H1 (cell line): ENCODE data around the gene PRSS36. TPM values are rescaled to one million over a fixed set of nuclear protein-coding genes. Genes with fewer than 3 reads are reported as not detected.

ENCODE experiments used
- CTCF ChIA-PET: fragments of 300-600 bp; sonication (Branson Sonifier 250); formaldehyde crosslinking; loops from one replicate; lab custom pipeline; 2021; ENCODE audit not compliant: partially characterized antibody; lab: Charles Lee
- POLR2A ChIA-PET: fragments of 300-600 bp; sonication (Branson Sonifier 250); formaldehyde crosslinking; loops from one replicate; lab custom pipeline; 2021; ENCODE audit warnings: inconsistent platforms; ENCODE audit not compliant: partially characterized antibody; lab: Charles Lee
- DNase-seq, 2 experiments: peaks; one replicate each; pipeline versions ENCODE4 v3.0.0 to v3.0.0-alpha.2; 2010 to 2022; ENCODE audit warnings: low spot score in 2 of 2, low read depth in 1 of 2, mixed read lengths in 1 of 2
- FAIRE-seq: peaks from 2 replicates; lab custom pipeline; 2011; peaks lifted over from hg19 to GRCh38; lab: Jason Lieb, UNC
- H2AFZ ChIP-seq: 2 replicates; pipeline ENCODE4 v1.8.1; 2012; ENCODE audit warnings: low read length, inconsistent platforms
- H2AK5ac ChIP-seq: 2 replicates; pipeline ENCODE4 v1.6.1; 2013; ENCODE audit warnings: low read depth, low read length
- H2BK120ac ChIP-seq: replicated peaks from 2 replicates; pipeline ENCODE3; 2013; ENCODE audit warnings: low read depth, low read length, inconsistent platforms
- H2BK12ac ChIP-seq: 2 replicates; pipeline ENCODE4 v1.6.1; 2013; ENCODE audit warnings: low read depth, low read length
- H2BK15ac ChIP-seq: 2 replicates; pipeline ENCODE4 v1.6.1; 2013; ENCODE audit warnings: low read length
- H2BK20ac ChIP-seq: 2 replicates; pipeline ENCODE4 v1.6.1; 2013; ENCODE audit warnings: low read length
- H2BK5ac ChIP-seq: 2 replicates; pipeline ENCODE4 v1.6.1; 2013; ENCODE audit warnings: low read depth, low read length
- H3K14ac ChIP-seq: 2 replicates; pipeline ENCODE4 v1.6.1; 2013; ENCODE audit warnings: inconsistent platforms; ENCODE audit not compliant: insufficient read length
- H3K18ac ChIP-seq: 2 replicates; pipeline ENCODE4 v1.6.1; 2013; ENCODE audit warnings: low read length; ENCODE audit errors: extremely low read depth
- H3K23ac ChIP-seq: 2 replicates; pipeline ENCODE4 v1.6.1; 2013; ENCODE audit warnings: inconsistent platforms; ENCODE audit not compliant: insufficient read length
- H3K23me2 ChIP-seq: 2 replicates; pipeline ENCODE4 v1.6.1; 2013; ENCODE audit warnings: low read depth, low read length
- H3K27ac ChIP-seq: 2 replicates; pipeline ENCODE4 v1.6.1; 2011; ENCODE audit warnings: low read depth, low read length, inconsistent platforms
- H3K27me3 ChIP-seq, 4 experiments: replicated peaks in 1 of 4; 1 replicate in 1 of 4; 2 replicates in 3 of 4; pipeline versions ENCODE4 v1.6.1 to v1.8.1; 2011 to 2013; ENCODE audit warnings: low read length in 3 of 4, mild to moderate bottlenecking in 3 of 4, inconsistent platforms in 2 of 4, mixed read lengths in 2 of 4, moderate library complexity in 1 of 4; ENCODE audit not compliant: control insufficient read depth in 3 of 4, insufficient read depth in 3 of 4; ENCODE audit errors: extremely low read depth in 1 of 4
- H3K36me3 ChIP-seq, 4 experiments: 2 replicates each; pipeline versions ENCODE4 v1.6.1 to v1.8.1; 2011 to 2013; ENCODE audit warnings: mild to moderate bottlenecking in 4 of 4, low read length in 3 of 4, moderate library complexity in 2 of 4, control low read depth in 1 of 4, inconsistent platforms in 1 of 4; ENCODE audit not compliant: insufficient read depth in 4 of 4, control insufficient read depth in 2 of 4
- H3K4ac ChIP-seq: replicated peaks from 2 replicates; pipeline ENCODE3; 2013; ENCODE audit warnings: low read length, low read depth, mixed read lengths, inconsistent platforms; ENCODE audit not compliant: insufficient read length
- H3K4me1 ChIP-seq, 4 experiments: replicated peaks in 1 of 4; 1 replicate in 1 of 4; 2 replicates in 3 of 4; pipeline versions ENCODE4 v1.6.1 to v1.8.1; 2011 to 2013; ENCODE audit warnings: low read length in 3 of 4, inconsistent platforms in 2 of 4, mixed read lengths in 1 of 4; ENCODE audit not compliant: insufficient read depth in 4 of 4, control insufficient read depth in 3 of 4
- H3K4me2 ChIP-seq, 2 experiments: 2 replicates each; pipeline versions ENCODE4 v1.6.1 to v1.8.1; 2011 to 2013; ENCODE audit warnings: low read depth in 2 of 2, low read length in 2 of 2, control low read depth in 1 of 2, inconsistent platforms in 1 of 2, mild to moderate bottlenecking in 1 of 2; ENCODE audit not compliant: insufficient read depth in 1 of 2
- H3K4me3 ChIP-seq, 4 experiments: fragments of 200-600, 300-600 bp in 1 of 4; sonication (generic), shearing (Covaris generic), sonication (Bioruptor Twin) in 1 of 4; 2 replicates each; pipeline versions ENCODE4 v1.5.1 to v1.8.1; 2011 to 2016; ENCODE audit warnings: low read length in 4 of 4, low read depth in 3 of 4, control low read depth in 2 of 4, inconsistent platforms in 2 of 4, mild to moderate bottlenecking in 2 of 4, mixed read lengths in 1 of 4, moderate library complexity in 1 of 4; ENCODE audit not compliant: insufficient read depth in 2 of 4; ENCODE audit errors: extremely low read depth in 1 of 4
- H3K56ac ChIP-seq: replicated peaks from 2 replicates; pipeline ENCODE3; 2013; ENCODE audit warnings: low read depth, mild to moderate bottlenecking, mixed read lengths, low read length, inconsistent platforms; ENCODE audit not compliant: insufficient read length
- H3K79me1 ChIP-seq: 2 replicates; pipeline ENCODE4 v1.6.1; 2013; ENCODE audit warnings: low read depth, low read length, control low read depth
- H3K79me2 ChIP-seq, 2 experiments: 2 replicates each; pipeline versions ENCODE4 v1.6.1 to v1.8.1; 2012 to 2013; ENCODE audit warnings: low read length in 2 of 2, mild to moderate bottlenecking in 2 of 2, inconsistent platforms in 1 of 2; ENCODE audit not compliant: insufficient read depth in 2 of 2, control insufficient read depth in 1 of 2
- H3K9ac ChIP-seq, 4 experiments: replicated peaks in 1 of 4; 1 replicate in 1 of 4; 2 replicates in 3 of 4; pipeline versions ENCODE4 v1.6.1 to v1.8.1; 2011 to 2013; ENCODE audit warnings: low read depth in 3 of 4, low read length in 3 of 4, control low read depth in 2 of 4, mild to moderate bottlenecking in 2 of 4, moderate library complexity in 2 of 4, inconsistent platforms in 1 of 4; ENCODE audit errors: extremely low read depth in 1 of 4
- H3K9me3 ChIP-seq, 2 experiments: 2 replicates each; pipeline versions ENCODE4 v1.6.1 to v1.8.1; 2012 to 2013; ENCODE audit warnings: mild to moderate bottlenecking in 2 of 2, moderate library complexity in 2 of 2, control low read depth in 1 of 2, inconsistent platforms in 1 of 2, low read depth in 1 of 2, low read length in 1 of 2, mixed read lengths in 1 of 2; ENCODE audit not compliant: insufficient read depth in 2 of 2
- H4K20me1 ChIP-seq, 2 experiments: replicated peaks in 1 of 2; 2 replicates each; pipeline versions ENCODE3 to v1.8.1; 2011 to 2013; ENCODE audit warnings: inconsistent platforms in 2 of 2, low read length in 2 of 2, mild to moderate bottlenecking in 1 of 2; ENCODE audit not compliant: insufficient read depth in 2 of 2, control insufficient read depth in 1 of 2
- H4K5ac ChIP-seq: 2 replicates; pipeline ENCODE4 v1.6.1; 2013; ENCODE audit warnings: low read length, low read depth, mixed read lengths, inconsistent platforms; ENCODE audit not compliant: insufficient read length
- H4K8ac ChIP-seq: 2 replicates; pipeline ENCODE4 v1.8.0; 2013; ENCODE audit warnings: mild to moderate bottlenecking, moderate library complexity, low read length, inconsistent platforms; ENCODE audit not compliant: insufficient read depth; ENCODE audit errors: extremely low read depth
- H4K91ac ChIP-seq: replicated peaks from 2 replicates; pipeline ENCODE3; 2013; ENCODE audit warnings: low read length, mixed read lengths, inconsistent platforms; ENCODE audit not compliant: insufficient read length
- WGBS, 2 experiments: shearing (Covaris generic) in 1 of 2; methylation state at CpG; one replicate each; pipeline versions ENCODE4 v1.1.6 to v1.1.7; 2013 to 2015; ENCODE audit warnings: low lambda C conversion rate in 2 of 2, mixed read lengths in 2 of 2, inconsistent platforms in 1 of 2, low coverage in 1 of 2, missing lambda C conversion rate in 1 of 2; ENCODE audit not compliant: insufficient replicate concordance in 2 of 2, insufficient coverage in 1 of 2, insufficient read length in 1 of 2; ENCODE audit errors: extremely low coverage in 1 of 2, missing lambda C conversion rate in 1 of 2; 5-methylcytosine and 5-hydroxymethylcytosine counted together
- polyA plus RNA-seq, 7 experiments: library from polyadenylated mRNA; depleted of rRNA in 3 of 7; stranded (reverse) in 5 of 7; unstranded in 2 of 7; fragments of >200 nt in 5 of 7; fragments of 200-250 nt in 2 of 7; gene quantifications; 1 replicate in 5 of 7; 2 replicates in 1 of 7; 4 replicates in 1 of 7; pipeline versions ENCODE4 v1.2.1 to v1.2.3, GENCODE V29; 2011 to 2013; ENCODE audit warnings: missing spikeins in 2 of 7, mixed read lengths in 2 of 7
- total RNA-seq: library from RNA; stranded (reverse); fragmentation: NEBNext Ultra II Directional; extraction: Animal tissue kit (Norgen Biotek cat#: 25700); gene quantifications from 2 replicates; pipeline ENCODE4 v1.2.1, GENCODE V29; 2021

The PRSS36 gene
- total and polyA plus RNA-seq, 2 of the 8 experiments (the other 6 are each of a cell fraction or from before 2014, with no cell fraction given), result 1.3 to 1.9 TPM

DNA sequence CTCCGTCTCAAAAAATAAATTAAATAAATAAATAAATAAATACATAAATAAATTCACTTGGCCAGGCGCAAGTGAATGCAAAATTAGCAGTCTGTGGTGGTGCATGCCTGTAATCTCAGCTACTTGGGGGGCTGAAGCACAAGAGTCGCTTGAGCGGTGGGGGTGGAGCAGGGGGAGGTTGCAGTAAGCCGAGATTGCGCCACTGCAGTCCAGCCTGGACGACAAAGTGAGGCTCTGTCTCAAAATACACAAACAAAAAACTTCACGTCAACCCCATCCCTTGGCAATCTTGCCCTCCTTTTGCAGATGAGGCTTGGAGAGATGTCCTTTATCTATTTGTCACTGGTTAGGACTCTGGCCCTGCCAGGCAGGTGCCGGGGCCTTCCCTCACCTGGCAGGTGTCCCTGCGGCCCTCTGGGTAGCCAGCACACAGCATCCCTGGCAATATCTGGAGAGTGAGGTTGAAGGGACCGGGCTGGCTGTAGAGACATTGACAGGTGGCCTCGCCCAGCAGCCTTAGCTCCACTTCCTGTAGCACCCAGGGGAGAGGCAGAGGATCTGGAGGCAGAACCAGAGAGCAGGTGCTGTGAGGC is 4.4 kb downstream of the PRSS36 start:
- no peaks in the 10 kb centered on the region for H4K20me1 ChIP-seq
- peaks cover 0 to 28% (median 15%) of the 10 kb centered on the region in 4 experiments; a peak in 6 of 7 replicates for H3K4me1 ChIP-seq
- no peaks in the 10 kb centered on the region for H3K79me2 ChIP-seq
- no peak overlapping the region for H3K56ac ChIP-seq
- H2AFZ ChIP-seq, result no peak overlapping the region
- H4K8ac ChIP-seq, result no peak overlapping the region
- no peak overlapping the region for H3K9ac ChIP-seq
- no peak overlapping the region for H2BK20ac ChIP-seq
- H3K23me2 ChIP-seq, result peaks cover 11% of the 10 kb centered on the region; the same call in 1 of the 2 replicates
- no peak overlapping the region for H4K91ac ChIP-seq
- no peak overlapping the region for H3K23ac ChIP-seq
- POLR2A ChIA-PET, result interaction anchor here (1.8 to 34.9 kb wide), 4 partner anchors 24 to 57 kb away, joined by 5 to 713 read pairs (median 79); partner anchors contain the start of genes BCKDK, FUS, KAT8 and PRSS8
- H3K4me3 ChIP-seq, result no peak overlapping the region
- H2BK5ac ChIP-seq, result no peak overlapping the region
- no peaks in the 10 kb centered on the region for H3K79me1 ChIP-seq
- no peak overlapping the region for H3K4me2 ChIP-seq
- no peak overlapping the region for H2BK120ac ChIP-seq
- DNase-seq, result no peak
- H3K4ac ChIP-seq, result no peak overlapping the region
- H3K14ac ChIP-seq, result no peak overlapping the region
- no peaks in the 10 kb centered on the region for H3K9me3 ChIP-seq
- peaks cover 1 to 23% (median 15%) of the 10 kb centered on the region in 4 experiments for H3K27me3 ChIP-seq
- H2BK15ac ChIP-seq, result no peak overlapping the region
- H2BK12ac ChIP-seq, result no peak overlapping the region
- H3K27ac ChIP-seq, result no peak overlapping the region
- 91% methylated on average over 11 of the region's 12 CpGs; no CpG with 5 or more reads in 1 of the 2 experiments for WGBS, 2 experiments
- FAIRE-seq, result no peak
- CTCF ChIA-PET, result interaction anchor here (0.6 to 8.1 kb wide), 9 partner anchors 10 to 188 kb away, joined by 3 to 56 read pairs (median 3); partner anchors contain the start of genes BCKDK, KAT8 and PRSS8
- H3K18ac ChIP-seq, result no peak overlapping the region
- no peak overlapping the region for H4K5ac ChIP-seq
- H3K36me3 ChIP-seq, result no peaks in the 10 kb centered on the region
- no peak overlapping the region for H2AK5ac ChIP-seq
